Effector CD8-positive, alpha-beta T cell (primary cell): ENCODE results near the gene CNDP2.
A peak's percentile ranks its signal among the peaks of the same experiment; 100 is the strongest.

Experiments
- DNase-seq: peaks from one replicate; lab custom pipeline; 2025; lab: John Stamatoyannopoulos, UW

The CNDP2 gene

DNA sequence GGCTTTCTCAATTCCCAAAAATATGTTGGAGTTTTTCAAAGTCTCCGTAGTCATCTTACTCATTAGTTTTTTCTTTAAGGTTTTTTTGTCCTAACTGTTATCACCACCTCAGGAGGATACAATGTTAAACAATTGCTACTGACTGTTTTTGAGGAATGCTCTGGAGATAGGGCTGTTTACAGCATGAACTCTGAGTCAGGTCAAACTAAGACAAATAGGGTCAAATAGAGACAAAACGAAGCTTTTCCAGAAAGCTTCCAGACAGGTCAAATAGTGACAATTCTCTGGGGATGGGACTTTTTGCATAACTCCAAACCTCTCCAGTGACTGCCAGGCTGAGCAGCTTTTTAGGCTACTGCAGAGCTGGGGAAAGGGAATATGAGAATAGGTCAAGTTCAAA is 23.9 kb upstream of the CNDP2 start:
- no peak for DNase-seq

DNA sequence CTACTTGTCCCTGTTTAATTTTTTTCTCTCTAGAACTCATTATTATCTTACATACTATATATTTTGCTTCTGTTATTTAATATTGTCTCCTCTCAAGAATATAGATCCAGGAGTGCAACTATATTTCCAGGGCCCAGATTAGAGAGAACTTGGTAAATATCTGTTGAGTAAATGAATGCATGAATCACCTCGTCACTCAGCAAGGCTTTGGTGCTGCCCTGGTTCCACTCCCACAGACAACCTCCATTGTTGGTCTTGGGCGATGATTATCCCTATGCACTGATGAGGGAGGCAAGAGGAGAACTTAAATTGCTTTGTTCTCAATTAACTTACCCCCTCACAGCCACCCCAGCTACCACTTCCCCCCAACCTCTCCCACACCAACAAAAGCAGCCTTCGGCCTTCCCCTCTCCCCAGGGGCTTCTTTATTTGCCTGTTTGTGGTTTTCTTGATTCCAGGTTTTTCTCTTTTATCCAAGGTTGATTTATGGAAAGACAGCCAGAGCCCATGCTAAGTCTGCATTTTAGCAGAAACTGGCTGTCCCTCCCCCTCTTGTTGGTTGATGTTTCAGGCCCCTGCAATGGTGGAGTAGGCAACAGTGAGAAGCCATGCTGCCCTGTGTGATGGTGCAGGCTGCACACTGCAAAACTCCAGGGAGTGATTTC is 22.1 kb upstream of the CNDP2 start:
- DNase-seq: no peak

DNA sequence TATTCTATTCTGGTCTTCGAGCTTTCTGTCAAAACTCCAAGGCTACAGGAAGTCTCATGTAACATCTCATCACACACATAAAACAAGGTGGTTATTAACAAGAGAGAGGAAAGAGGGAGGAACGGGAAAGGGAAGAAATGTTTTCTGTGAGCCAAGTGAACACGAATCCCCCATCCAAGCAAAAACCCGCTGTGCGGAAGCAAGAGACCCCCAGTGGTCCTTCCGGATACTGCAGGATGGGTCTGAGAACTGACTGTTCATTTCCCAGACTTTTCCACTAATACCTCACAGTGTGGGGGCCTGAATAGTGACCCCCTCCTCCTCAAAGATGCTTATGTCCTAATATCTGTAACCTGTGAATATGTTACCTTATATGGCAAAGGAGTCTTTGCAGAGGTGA is 20.0 kb upstream of the CNDP2 start:
- no peak for DNase-seq

DNA sequence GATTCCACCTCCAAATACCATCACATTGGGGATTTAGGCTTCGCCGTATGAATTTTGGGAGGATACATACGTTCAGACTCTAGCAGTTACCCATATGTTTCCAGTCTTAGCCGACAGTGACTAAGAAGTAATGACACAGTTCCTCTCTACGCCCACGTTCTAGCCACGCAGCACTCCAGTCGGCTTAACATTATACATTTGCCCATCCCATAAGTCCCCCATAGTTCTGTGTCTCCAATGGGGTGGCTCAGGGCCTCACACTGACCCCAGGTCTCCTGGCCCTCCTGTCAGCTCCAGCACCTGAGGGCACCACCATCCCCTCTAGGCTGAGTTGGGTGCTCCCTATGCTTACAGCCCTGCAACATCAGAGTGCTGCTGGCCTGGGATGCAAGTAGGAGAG is 18.4 kb upstream of the CNDP2 start:
- no peak for DNase-seq

DNA sequence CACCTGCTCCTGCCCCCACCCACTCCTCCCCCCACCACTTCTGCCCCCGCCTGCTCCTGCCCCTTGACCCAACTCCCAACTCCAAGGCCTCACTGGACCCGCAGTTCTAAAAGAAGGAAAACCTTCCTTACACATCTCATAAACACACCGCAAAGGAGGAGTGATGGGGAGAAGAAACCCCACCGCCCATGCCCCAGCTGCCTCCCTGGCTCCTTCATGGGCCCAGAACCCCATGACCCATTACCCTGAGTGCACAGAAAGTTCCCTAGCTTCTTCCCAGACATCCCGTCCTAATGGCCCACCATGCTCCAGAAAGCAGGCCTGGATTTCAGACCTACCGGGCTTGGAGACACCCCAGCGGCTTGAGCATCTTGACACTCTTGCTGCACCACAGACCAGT is 17.8 kb upstream of the CNDP2 start:
- no peak for DNase-seq

DNA sequence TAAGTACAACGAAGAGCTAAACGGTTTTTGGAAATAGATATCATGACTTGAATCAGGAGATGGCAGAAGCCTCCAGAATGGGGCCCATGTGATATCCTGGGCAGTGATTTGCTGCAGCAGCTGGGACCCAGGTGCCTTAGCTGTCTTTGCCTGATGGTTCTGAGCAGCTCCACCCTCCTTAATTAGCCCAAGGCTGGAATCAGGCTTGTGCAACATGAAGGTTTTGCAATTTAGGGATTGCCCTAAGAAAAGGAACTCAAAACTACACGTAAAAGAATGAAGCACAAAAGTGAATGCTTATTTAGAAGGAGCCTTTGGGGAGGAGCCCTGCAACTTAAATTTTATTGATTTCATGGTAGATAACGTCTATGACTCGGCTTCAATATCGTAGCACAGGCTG is 17.3 kb upstream of the CNDP2 start:
- DNase-seq: no peak

DNA sequence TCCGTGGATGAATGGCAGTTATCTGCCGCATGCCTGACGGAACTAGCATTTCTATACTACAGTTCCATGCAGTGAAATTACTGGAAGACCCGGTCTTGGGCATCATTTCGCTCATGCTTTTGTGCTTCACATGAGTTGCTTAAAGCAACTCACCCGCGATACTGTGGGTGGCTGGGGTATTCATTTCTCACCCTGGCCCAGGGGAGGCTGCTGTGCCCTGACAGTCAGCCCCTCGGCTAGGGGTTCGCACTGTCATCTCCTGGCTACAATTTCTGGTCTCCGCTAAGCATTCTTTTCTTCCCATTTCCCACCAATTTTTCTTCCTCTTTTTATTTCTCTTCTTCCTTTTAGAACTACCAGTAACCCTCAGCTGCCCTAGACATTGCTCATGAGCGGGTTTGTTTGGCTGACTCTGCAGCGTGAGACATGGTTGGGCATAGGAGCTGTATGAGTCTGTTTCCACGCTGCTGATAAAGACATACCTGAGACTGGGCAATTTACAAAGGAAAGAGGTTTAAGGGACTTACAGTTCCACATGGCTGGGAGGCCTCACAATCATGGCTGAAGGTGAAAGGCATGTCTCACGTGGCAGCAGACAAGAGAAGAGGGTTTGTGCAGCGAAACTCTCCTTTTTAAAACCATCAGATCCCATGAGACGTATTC is 16.5 kb upstream of the CNDP2 start:
- DNase-seq: no peak

DNA sequence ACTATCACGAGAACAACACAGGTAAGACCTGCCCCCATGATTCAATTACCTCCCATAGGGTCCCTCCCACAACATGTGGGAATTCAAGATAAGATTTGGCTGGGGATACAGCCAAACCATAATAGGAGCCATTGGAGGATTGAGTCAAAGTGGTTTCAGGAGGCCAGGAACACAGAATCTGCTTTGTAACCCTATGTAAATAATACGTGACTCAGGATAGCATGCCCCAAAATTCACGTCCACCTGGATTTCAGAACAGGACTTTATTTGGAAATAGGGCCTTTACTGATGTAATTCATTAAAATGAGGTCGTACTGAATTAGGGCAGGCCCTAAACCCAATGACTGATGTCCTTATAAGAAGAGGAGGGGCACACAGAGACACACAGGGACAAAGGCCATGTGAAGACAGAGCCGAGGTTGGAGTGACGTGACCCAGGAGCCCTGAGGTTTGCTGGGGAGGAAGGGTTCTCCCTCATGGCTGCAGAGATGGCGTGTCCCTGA is 16.0 kb upstream of the CNDP2 start:
- DNase-seq: no peak

DNA sequence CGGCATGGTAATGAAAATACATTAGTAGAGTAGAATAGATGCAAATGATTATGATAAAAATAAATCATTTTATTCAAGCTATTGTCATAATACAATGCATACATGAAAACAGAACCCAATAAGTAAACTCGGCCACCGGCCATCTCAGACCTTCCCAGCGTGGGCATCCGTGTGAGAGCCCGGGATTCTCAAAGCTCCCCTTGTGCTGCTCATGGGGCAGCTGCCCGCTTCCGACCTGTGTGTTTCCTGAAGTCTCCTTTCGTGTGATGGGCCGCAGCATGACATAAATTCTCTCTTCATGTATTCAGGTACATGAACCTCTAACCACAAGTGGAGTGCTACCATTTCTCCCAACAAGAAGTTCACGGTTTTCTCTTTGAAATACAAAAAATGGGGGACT is 13.5 kb upstream of the CNDP2 start:
- DNase-seq: no peak

DNA sequence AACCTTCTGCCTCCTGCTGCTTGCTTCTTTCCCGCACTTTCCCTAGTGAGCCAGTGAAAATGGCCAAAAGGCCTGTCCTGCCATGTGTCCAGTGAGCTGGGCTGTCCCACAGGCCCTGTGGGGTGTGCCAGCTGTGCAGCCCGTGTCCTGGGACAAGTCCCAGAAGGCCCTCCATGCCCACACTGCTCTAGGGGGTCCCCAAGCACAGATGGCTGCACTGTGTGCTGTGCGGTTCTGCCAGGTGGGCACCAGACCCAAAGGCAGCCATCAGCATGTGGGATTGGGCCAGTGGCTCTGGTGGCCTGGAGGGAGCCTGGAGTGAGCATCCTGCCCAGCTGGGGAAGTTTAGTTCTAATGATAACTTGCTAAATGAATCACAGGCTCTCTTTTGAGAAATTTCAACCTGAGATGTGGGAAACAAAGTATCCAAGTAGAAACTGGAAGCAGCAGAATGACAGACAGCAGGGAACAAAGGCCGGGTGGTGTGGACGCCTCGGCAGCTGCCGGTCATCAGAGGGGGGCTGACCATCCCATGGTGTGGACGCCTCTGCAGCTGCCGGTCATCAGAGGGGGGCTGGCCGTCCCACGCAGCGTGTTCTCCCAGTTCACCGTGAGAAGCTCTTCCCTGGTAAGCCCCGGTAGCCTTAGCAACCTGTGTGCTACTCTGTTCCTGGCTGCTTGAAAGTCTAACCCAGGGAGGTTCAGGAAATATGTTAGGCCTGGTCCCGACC is 9.9 kb upstream of the CNDP2 start:
- no peak for DNase-seq

DNA sequence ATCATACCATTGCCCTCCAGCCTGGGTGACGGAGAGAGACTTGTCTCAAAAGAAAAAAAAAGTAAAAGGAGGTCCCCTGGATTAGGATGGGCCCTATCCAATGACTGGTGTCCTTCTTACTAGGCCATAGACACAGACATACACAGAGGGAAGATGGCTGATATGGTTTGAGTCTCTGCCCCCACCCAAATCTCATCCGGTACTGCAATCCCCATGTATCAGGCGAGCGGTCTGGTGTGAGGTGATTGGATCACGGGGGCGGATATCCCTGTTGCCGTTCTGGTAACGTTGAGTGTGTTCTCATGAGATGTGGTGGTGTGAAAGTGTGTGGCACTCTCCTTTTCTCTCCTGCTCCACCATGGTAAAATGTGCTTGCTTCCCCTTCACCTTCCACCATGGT is 7.8 kb upstream of the CNDP2 start:
- DNase-seq: no peak

DNA sequence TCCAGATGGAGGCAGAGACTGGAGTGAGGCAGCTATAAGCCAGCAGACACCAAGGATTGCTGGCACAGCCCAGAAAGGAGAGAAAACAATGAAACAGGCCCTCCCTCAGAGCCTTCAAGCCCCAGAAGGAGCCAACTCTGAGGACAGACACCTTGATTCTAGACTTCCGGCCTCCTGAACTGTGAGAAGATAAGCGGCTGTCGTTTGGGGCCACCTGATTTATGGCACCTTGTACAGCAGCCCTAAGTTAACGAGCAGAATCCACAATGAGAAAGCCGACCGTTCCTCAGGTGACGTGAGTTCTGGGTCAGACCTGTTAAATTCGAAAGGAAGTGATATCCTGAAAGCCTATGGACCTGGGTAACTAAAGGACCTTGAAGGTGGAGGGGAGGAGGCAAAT is 7.3 kb upstream of the CNDP2 start:
- no peak for DNase-seq

DNA sequence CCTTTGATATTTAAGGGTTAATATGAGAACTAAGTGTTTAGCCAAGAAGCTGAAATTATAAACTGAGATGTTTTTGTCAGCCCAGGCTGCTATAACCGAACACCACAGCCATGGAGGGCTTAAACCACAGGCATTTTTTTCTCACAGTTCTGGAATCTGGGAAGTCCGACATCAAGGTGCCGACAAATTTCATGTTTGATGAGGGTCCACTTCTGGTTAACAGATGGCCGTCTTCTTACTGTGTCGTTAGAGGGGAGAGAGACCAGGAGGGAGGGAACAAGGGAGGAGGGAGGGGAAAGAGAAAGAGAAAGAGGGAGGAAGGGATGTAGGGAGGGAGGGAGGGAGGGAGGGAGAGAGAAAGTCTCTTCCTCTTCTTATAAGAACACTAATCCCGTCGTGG is 6.5 kb upstream of the CNDP2 start:
- no peak for DNase-seq

DNA sequence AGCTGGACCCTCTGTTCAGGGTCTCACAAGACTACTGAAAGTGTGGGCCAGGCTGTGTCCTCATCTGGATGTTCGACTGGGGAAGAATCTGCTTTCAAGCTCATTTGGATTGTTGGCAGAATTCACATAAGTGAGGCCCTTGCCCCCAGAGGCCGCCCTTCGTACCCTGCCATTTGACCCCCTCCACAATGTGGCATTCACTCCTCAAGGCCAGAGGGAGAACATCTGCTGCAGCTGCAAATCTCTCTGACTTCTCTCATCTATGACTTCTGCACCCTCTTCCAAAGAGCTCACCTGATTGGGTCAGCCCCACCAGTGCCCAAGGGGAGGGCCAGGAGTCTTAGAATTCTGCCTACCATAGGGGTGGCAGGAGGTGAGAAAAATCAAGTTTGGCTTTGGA is 3.9 kb upstream of the CNDP2 start:
- no peak for DNase-seq

DNA sequence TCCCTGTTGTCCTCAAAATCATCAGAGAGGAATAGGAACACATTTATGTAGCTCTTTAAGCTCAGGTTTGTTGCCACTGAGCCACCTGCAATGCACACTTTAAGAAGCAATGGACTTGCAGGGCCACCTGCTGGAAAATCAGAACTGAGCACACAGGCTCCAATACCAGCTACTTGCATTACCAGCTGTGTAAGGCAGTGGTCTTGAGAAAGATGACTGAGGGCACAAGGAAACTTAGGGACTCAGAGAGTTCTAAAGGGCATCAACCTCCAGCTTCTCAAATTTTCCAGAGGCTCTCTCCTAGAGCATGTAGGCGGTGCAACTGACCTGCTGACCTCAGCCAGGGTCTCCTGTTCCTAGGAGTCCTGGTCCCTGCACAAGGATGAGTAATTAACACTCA is 2.5 kb upstream of the CNDP2 start:
- DNase-seq: peak; percentile 14

DNA sequence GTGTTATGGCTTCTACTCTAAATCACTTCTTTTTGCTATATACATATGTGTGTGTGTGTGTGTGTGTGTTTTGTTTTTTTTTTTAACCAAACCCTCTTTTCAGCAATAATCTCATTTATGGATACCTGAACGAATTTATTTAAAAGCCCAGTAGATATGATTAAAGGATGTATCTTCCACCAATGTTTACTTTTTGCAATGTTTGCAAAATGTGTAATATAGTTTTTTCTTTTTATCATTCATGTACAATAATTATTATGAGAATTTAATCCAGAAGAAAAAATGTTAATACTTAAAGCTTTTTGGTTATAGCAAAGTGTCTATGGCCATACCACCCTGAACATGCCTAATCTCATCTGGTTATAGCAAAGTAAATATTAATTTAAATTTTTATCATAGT is 1.6 kb upstream of the CNDP2 start:
- DNase-seq: no peak

DNA sequence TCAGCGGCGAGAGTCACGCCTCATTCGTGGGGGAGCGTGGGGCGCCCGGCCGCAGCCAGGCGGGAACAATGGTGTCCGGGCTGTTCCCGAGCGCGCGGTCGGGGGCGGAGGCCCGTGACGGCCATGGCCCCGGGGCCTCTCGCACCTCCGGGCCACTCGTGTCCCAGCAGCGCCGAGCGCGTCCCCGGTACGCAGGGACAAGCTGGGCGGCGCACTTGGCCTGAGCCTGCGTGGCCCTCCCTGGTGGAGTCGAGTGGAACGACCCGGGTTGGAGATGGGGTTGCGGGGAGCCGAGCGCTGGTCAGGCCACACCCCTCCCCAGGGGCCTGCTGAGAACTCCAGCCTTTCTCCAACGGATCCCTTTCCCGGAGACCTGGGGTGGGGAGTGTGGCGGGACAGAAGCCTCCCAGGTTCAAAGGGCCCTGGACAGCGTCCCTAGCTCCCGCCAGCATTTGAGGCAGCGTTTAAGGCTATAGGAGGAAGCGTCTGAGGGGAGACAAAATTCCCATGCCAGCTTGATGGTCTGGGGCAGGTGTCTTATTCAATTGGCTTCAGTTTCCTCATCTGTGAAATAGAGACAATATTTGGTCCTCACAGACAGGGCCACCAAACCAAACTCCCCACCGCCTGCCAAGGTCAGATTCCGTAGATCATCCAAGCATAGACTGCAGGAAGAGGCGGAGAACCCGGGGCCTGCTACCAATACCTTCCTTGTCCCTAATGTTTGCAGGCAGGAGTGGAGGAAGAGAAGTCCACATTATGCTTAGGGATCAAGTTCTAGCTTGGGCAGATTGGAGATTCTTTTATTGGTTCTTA is 553 bp downstream of the CNDP2 start:
- peak; percentile 38 for DNase-seq

DNA sequence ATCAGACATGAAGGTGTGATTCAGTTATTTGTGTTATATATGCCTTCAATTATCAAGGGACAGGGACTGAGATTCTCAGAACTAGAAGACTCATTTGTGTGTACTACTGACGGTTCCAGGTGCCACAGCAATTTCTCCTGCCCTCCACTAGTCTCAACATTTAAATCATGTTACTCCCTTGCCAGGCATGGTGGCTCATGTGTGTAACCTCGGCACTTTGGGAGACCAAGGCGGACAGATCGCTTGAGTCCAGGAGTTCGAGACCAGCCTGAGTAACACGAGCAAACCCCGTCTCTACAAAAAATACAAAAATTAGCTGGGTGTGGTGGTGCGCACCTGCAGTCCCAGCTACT is 1.1 kb downstream of the CNDP2 start:
- DNase-seq: no peak

DNA sequence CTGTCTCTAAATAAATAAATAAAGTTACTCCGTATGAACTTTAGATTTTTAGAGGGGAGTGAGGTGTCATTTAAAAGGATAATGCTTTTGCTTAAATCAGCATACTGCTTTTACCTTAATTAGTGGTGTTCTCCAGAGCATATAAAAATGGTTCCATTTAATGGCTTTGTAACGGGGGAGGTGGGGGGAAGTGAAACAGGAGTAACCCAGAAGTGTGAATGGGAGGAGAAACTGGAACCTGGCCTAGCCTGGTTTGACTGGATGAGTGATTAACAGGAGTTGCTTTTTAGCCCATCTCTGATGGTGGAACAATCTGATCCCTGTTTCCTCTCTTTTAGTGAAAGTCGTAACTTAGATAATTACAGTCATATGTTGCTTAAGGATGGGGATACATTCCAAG is 1.6 kb downstream of the CNDP2 start:
- DNase-seq: no peak

DNA sequence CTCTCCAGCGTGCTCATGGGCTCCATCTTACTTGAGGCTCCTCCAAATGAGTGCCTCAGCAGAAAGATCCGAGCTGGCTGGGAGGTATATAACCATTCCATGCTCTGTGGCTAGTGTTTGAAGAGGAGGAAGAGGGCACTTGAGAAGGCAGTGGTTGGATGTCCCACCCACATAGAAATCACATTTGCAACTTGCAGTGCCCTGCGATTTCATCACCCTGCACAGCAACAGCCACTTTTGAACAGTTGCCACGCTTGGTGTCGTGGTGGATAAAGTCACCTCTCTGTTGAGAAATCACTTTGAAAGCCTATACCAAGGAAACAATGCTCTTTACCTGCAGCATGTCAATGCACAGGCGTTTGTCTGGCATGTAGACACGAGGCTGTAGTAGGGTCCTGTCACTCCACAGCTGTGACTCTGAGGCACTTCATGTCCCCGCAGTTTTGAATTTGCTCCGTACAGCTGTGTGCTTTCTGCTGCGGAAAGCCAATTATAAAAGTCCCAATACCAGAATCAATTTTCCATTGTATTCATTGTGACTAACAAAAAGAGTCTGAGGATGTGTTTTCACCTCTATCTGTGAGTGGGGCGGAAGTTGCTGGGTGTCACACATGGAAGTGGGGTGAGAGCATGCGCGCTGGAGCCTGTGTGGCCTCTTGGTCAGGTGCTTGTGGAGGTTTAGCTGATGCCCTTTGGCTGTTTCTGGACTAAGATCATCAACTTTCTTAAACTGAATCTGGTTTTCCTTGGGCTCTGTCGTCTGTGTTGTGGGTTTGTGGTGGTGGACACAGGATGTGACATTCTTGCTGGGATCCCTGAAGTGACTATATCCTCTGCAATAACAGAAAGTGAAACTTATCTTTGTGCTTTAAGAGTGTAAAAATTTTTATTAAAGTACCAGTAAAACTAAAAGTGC is 2.8 kb downstream of the CNDP2 start:
- peak; percentile 47 for DNase-seq

DNA sequence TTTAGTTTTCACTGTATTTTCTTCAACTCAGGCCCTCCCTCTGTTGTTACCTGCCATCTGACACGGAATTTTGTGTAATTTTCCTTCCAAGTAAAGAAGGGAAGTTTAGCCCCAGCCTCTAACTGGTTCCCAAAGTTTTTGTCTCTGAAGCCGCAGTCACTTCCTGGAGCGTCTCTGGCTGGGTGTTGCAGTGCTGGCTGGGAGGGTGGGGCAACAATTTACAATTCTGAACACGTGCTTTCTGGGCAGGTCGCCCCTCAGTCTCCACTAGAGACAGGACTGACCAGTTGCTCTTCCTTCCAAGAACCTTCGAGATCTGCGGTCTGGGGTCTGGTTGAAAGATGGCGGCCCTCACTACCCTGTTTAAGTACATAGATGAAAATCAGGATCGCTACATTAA is 3.5 kb downstream of the CNDP2 start:
- DNase-seq: peak; percentile 3
